COLO668 (cell line): ENCODE results near the gene HNRNPH1.

Experiments
- DNase-seq: peaks from one replicate; lab custom pipeline; 2025; ENCODE audit not compliant: unreplicated experiment; lab: John Stamatoyannopoulos, UW

HNRNPH1 gene

DNA sequence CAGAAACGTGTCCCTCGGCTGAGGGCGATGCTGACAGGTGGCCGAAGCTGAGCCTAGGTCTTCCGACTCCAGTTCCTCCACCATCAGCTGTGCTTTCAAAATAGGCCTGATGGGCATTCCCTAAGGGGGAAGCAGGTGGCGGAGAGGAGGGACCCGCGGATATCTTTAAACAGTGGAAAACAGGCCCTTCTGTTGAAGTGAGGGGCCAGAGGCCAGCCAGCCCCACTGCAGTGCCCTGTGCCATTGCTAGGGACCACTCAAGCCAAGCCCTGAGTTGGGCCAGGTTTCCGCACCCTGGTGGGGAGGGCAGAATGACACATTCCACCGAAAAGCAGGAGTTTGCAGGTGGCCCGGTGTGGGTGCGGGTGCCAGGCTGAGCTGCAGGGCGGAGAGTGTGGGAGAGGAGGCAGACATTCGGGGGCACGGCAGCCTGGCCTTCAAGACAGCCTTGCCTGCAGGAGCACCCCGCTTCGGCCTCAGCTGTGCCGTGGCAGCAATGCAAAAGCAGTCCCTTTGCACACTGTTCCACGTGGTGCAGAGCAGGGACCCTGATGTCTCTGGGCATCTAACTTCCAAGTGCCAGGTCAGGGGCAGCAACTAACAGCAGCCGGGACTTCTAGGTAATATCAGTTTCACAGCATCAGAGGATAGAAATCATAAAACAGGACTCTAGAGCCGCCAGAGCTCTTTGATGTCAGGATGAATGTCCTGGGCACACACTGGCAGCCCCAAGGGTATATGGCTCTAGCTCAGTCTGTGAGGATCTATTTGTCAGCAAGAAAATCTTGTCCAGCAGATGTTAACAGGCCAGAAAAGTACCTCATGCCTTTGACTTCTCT, 17.2 kb downstream of the HNRNPH1 start:
- no peak for DNase-seq

DNA sequence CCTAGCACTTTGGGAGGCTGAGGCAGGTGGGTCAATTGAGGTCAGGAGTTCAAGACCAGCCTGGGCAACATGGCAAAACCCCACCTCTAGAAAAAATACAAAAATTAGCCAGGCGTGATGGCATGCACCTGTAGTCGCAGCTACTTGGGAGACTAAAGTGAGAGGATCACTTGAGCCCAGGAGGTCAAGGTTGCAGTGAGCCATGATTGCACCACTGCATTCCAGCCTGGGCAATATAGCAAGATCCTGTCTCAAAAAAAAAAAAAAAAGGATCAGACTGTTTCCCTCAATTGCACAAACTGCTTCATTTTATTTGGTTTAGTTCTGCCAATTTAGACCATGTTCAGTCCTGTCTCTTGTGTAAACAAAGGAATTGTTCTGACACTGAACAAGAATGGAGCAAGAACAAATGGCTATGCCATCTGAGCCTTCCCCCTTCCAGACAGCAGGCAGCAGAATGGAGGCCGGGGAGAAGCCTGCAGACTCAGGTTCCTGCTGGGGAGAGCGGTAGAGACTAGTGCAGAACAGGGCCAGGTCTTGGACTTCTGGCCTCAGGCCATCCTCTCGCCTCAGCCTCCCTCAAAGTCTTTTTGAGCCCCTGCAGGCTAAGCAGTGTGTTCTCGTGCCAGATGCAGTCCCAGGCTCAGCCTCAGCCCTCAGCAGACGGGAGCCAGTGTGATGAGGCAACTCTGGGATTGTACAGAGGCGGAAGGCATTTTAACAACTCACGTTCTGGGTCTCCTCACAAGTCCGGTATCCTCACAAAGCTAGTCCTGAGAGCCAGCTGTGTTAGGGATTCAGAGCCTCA, 18.2 kb downstream of the HNRNPH1 start:
- no peak for DNase-seq

DNA sequence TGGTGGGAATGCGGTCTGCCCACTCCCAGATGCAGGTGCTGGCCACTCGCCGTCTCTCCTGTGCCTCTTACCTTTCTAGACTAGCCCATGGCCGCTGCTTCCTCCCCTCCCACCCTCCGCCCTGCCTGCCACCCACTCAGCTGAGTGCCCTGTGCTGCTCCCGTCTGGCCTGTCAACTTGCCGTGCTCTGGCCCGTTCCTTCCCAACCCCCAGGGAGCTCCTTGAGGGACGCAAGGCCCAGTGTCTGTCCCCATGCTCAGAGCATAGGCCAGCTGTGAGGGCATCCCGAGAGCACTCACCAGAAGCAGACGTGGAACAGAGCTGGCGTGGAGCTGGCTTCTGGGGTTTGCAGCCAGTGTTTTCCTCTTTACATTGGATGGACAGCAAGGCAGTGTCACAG, 20.2 kb downstream of the HNRNPH1 start:
- DNase-seq = no peak

DNA sequence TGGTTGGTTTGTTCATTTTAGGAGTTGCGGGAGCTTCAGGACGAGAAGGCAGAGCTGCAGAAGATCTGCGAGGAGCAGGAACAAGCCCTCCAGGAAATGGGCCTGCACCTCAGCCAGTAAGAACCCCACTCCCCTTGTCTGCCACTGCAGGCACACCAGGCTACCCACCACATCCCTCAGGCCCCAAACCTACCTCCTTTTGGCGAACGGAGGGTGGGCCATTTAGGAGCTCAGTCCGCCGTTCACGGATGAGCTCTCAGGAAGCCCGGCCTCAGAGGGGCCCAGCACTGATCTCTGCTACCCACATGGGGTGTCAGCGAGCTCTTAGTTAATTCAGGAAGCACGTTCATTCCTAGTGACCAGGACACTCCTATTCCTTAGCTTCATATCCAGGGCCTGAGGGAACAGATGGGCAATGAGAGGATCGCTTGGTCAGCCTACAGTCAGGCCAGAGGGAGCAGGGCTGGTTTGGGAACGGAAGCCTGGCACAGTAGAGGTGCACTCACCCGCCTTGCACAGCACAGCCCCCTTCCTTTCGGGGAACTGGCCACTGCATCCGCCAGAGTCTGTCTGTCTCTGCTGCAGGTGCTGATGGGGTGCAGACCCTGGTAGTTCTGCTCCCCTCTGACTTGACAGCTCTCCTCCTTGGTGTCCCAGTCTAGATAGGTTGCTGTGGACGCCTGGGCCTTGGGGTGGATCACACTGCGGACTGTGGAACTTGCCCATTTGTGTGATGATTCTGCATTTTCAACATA, 21.4 kb downstream of the HNRNPH1 start:
- DNase-seq = no peak

DNA sequence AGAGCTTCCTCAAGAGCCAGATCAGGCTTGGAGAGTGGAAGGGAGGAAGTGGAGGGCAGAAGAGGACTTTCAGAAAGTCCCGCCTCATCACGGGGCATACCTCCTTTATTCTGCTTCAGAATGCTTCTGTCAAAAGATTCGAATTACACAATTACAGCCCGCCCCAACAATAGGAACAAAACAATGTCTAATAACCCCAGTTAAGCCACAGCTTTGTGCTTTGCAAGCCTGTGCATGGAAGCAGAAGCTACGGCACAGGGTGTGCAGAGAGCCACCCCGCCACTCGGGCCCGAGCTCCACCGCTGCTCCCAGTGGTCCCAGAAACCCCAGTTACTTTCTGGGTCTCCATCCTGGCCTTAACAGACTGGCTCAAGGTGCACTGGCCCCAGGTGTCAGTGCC, 23.5 kb downstream of the HNRNPH1 start:
- no peak for DNase-seq

DNA sequence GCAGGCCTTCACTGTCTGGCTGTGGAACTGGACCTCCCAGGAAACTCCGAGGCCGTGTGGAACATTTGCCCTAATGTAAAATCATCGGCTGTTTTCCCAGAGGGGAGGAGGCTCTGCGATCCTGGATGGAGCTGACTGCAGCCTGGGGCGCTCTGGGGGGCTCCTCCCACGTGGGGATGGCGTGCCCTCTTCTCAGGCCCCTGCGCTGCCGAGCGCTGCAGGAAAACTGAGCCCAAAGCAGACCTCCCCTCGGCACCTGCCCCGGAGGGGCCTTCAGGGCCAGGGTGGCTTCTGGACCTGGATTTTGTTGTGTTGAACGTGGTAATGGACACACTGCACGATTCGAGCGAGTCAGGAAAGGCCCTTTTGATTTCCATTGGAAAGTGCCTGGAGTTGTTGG, 23.9 kb downstream of the HNRNPH1 start:
- DNase-seq = no peak

DNA sequence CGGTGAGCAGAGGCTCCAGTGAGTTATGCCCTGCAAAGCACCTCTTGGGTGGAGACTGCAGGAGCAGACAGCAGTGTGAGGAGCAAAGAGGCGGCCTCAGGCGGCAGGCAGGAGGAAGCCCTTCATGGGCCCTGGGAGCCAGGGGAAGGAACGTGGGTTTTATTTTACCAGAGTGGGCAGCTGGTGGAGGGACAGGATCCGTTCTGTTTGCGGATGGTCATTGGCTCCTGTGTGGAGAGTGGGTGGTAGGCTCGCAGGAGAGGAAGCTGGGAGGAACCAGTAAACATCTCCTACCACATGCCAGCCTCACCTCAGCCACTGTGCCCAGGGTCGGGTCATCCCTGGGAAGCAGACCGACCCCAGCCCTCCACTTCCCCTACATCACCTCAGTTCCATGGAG, 24.4 kb downstream of the HNRNPH1 start:
- DNase-seq = no peak

DNA sequence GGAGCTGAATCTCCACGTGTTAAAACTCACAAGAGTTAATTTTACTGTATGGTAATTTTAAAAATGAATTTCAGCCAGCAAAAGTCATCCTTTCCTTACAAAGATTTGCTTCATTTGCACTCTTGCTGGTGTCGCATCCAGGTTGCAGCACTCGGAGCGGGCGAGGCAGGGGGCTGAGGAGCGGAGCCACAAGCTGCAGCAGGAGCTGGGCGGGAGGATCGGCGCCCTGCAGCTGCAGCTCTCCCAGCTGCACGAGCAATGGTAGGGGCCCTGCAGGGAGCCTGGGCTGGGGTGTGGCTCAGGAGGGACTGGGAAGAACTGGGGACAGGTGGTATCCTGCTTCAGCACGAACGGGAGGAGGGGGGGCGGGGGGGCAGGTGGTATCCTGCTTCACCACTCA, 27.1 kb downstream of the HNRNPH1 start:
- peak; percentile 86 for DNase-seq

DNA sequence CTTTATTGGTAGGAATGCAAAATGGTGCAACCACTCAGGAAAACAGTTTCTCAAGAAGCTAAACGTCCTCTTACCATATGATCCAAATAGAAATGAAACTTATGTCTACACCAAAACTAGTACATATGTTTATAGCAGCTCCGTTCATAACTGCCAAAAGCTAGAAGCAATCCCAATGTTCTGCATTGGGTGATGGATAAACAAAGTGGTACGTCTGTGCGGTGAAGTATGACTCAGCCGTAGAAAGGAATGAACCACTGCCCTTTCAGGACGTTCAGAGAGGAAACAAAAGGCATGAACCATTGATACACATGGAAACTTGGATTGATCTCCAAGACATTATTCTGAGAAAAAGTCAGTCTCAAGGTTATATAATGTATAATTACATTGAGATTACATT, 27.6 kb downstream of the HNRNPH1 start:
- no peak for DNase-seq

DNA sequence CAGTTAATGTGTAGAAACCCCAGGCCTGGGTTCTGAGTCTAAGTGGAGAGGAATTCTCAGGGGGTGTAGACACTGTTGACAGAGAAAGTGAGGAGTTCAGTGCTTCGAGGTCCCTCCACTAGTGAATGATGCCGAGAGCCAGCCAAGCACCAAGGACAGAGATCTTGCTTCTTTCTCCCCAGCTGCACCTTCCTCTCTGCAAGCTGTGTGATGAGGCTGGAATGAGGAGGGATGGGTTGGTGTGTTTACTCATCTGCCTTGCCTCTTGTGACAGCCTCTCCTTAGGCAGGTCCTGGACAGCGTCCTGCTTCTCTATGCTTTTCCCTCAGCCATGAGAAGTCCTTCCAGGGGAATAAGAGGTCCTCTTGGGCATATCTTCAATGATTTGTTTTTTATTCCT, 35.3 kb downstream of the HNRNPH1 start:
- DNase-seq = no peak

DNA sequence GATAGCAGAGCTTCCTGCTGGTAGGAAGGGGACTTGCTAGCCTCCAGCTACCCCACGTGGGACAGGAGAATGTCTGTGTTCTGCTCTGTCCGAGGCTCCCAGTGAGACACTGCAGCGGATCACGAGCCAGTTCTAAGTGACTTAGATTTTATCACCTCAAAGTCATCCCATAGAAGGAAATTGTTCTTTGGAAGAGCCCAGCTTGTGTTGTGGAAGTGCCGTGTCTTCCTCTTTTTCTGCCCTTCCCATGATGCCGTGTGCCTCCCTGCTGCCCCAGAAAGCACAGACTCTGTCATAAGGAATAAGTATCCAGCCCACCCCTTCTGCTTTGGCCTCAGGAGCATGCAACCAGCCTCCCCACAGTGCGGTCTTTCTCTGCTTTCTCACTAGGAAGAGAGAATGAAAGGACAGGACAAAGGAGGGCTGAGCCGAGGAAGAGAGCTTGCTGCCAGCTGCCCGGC, 37.5 kb downstream of the HNRNPH1 start:
- no peak for DNase-seq

DNA sequence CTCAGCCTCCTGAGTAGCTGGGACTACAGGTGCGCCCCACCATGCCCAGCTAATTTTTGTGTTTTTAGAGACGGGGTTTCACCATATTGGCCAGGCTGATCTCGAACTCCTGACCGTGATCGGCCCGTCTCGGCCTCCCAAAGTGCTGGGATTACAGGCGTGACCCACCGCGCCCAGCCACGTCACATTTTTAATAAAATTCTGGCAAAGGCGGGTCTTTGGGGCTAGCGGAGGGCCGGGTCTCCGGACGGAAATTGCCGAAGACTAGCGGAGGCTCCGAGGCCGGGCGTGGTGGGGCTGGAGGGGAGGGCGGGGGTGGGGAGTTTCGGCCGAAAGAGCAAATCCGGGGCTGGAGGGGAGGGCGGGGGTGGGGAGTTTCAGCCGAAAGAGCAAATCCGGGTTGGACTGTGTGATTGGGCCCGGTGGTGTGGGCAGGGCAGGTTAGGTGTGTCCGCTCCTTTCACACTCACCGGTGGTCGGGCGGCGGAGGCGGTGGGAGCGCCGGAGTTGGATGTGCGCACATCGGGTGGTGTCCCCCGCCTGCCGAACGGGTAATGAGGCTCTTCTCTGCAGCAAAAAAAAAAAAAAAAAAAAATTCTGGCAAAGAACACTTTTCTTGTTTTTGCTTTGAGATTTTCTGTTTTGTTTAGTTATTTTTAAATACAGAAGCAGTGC, 46.0 kb downstream of the HNRNPH1 start:
- DNase-seq = no peak

DNA sequence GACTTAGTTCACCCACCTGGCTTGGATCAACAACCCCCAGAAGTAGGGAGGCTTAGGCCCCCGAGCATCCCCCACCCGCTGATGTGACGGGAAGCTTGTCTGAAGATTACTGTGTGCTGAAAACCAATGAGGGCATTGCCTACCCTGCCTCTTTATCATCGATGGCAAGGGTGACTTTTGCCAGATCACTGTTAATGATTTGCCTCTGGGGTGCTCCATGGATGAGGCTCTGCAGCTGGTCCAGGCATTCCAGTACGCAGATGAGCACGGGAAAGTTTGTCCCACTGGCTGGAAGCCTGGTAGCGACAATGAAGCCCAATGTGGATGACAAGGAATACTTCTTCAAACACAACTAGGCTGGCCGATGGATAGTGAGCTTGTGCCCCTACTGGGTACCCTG, 51.1 kb downstream of the HNRNPH1 start:
- DNase-seq = no peak

DNA sequence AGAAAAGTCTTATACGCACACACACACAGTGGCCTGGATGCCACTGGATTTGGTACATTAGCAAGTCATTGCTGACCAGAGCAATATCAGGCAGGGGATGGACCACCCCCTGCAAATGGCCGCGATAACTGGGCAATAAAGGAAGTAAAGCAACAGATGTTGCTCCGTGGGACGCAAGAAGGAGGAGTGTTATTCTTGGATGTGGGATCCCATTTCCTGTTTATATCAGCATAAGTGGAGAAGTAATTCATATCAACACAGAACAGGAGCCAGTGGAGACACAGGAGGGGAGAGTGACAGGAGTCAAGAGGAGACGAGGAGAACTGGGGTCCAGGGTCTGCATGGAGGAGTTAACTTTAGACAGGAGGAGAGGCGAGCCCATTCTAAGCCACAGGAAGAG, 54.8 kb downstream of the HNRNPH1 start:
- no peak for DNase-seq

DNA sequence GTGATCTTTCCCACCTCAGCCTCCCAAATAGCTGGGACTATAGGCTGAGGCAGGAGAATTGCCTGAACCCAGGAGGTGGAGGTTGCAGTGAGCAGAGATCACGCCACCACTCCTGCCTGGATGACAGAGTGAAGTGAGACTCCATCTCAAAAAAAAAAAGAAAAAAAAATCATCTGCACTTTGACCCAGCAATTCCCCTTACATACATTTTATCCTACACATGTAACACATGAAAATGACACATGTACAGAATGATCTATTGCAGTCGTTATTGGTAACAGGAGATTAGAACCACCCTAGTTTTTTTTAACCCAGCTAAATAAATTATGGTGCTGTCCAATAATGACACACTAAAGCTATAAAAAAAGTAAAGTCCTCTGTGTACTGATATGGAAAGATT, 58.9 kb downstream of the HNRNPH1 start:
- no peak for DNase-seq
